Smooth muscle cell of the coronary artery (primary cell): ENCODE measurements around the gene IGFBP4. TPM values are rescaled to one million over a fixed set of nuclear protein-coding genes. Genes with fewer than 3 reads are reported as not detected.

ENCODE experiments used
- total RNA-seq: library from RNA; depleted of rRNA; stranded (reverse); fragments of >200 nt; gene quantifications from 2 replicates; pipeline ENCODE4 v1.2.3, GENCODE V29; 2014; ENCODE audit warnings: low replicate concordance

IGFBP4 gene
- total RNA-seq, result 92.4 and 288 TPM in 2 replicates

GRCh38 chr17:40443196-40443987 lies at the start of gene IGFBP4:
Gene IGFBP4, plus strand, starts transcription at chr17:40443450. Its CDS starts 286 bp downstream, at chr17:40443736.

GRCh38 chr17:40417609-40418427 lies 25.4 kb upstream of the IGFBP4 start, which contains the start of gene TOP2A:
Gene TOP2A, minus strand, starts transcription at chr17:40417896. Its CDS starts 105 bp downstream, at chr17:40417791.

GRCh38 chr17:40501499-40501911 lies 58.3 kb downstream of the IGFBP4 start, which contains the start of gene TNS4:
Gene TNS4, minus strand, starts transcription at chr17:40501623. Its CDS starts 5,198 bp downstream, at chr17:40496425.

Other genes with a start within 250 kb of the IGFBP4 start
- gene WIPF2, start 224.1 kb upstream of the IGFBP4 start, total RNA-seq, result 3.6 and 4.1 TPM in 2 replicates
- 1.5 and 5.6 TPM in 2 replicates for gene CDC6, start 155.6 kb upstream of the IGFBP4 start, total RNA-seq
- gene RARA, start 134.3 kb upstream of the IGFBP4 start, total RNA-seq, result 5.7 and 11.7 TPM in 2 replicates
- gene GJD3, start 78.7 kb upstream of the IGFBP4 start, total RNA-seq, result 0.23 and 0.35 TPM in 2 replicates
- gene TOP2A, start 25.6 kb upstream of the IGFBP4 start, total RNA-seq, result 1.4 and 20.0 TPM in 2 replicates
- gene TNS4, start 58.2 kb downstream of the IGFBP4 start, total RNA-seq, result not detected in 2 replicates
- gene CCR7, start 122.0 kb downstream of the IGFBP4 start, total RNA-seq, result not detected in 2 replicates
- 68.1 and 78.9 TPM in 2 replicates for gene SMARCE1, start 204.4 kb downstream of the IGFBP4 start, total RNA-seq
- 1.3 TPM in 1 of 2 replicates, not detected in the other for gene KRT222, start 221.7 kb downstream of the IGFBP4 start, total RNA-seq